HepG2 (cell line): ENCODE data around the gene CYP2A6. TPM values are rescaled to one million over a fixed set of nuclear protein-coding genes. Genes with fewer than 3 reads are reported as not detected.
"Not testable (repeated sequence)": the region's sequence is repeated elsewhere in the genome, so short reads cannot be mapped to it uniquely, and the experiment has no call there.

Source experiments
- ATAC-seq: fragments of 200-7000 bp; cut with Tn5 transposase; 3 replicates; pipeline ENCODE4 v1.9.1; 2020; ENCODE audit warnings: mild to moderate bottlenecking, moderate library complexity
- BruUV-seq: library from RNA; stranded (reverse); fragments of 400-500 nt; replicated peaks from 2 replicates; lab custom pipeline; 2021; lab: Mats Ljungman, UMichigan
- CTCF ChIA-PET: fragments of 300-600 bp; formaldehyde crosslinking; extraction: SDS; loops from one replicate; lab custom pipeline; 2021; ENCODE audit warnings: low total read pairs, inconsistent platforms, low intra/inter-chr PET ratio; lab: Yijun Ruan, JAX
- POLR2A ChIA-PET: fragments of 350-600 bp; sonication (Branson Sonifier 250); formaldehyde crosslinking; loops from one replicate; lab custom pipeline; 2020; ENCODE audit warnings: antibody characterized with exemption, inconsistent platforms; lab: Yijun Ruan, JAX
- DNase-seq: peaks from one replicate; pipeline ENCODE4 v3.0.0-alpha.2; 2015; ENCODE audit warnings: low spot score
- FAIRE-seq: peaks from 3 replicates; lab custom pipeline; 2011; peaks lifted over from hg19 to GRCh38; lab: Jason Lieb, UNC
- H2AFZ ChIP-seq: one replicate; pipeline ENCODE4 v1.6.1; 2011; ENCODE audit warnings: low read length, inconsistent platforms
- H3K27ac ChIP-seq: fragments of 300-600 bp; 3 replicates; pipeline ENCODE4 v1.8.0; 2011; ENCODE audit warnings: mixed run types, mild to moderate bottlenecking, mixed read lengths, low read length, inconsistent platforms; ENCODE audit not compliant: insufficient read depth; ENCODE audit errors: extremely low read length
- H3K27me3 ChIP-seq, 2 experiments: fragments of 200-600 bp in 1 of 2; 2 replicates in 1 of 2; 3 replicates in 1 of 2; pipeline versions ENCODE4 v1.6.0 to v1.8.0; 2011; ENCODE audit warnings: low read length in 2 of 2, mild to moderate bottlenecking in 2 of 2, moderate library complexity in 2 of 2, inconsistent platforms in 1 of 2; ENCODE audit not compliant: insufficient read depth in 2 of 2, control insufficient read depth in 1 of 2
- H3K36me3 ChIP-seq, 2 experiments: fragments of 200-600 bp in 1 of 2; replicated peaks in 1 of 2; 2 replicates in 1 of 2; 3 replicates in 1 of 2; pipeline versions ENCODE4 v1.5.1 to v1.8.0; 2011; ENCODE audit warnings: low read length in 2 of 2, inconsistent platforms in 1 of 2; ENCODE audit not compliant: insufficient read depth in 2 of 2, control insufficient read depth in 1 of 2
- H3K4me1 ChIP-seq: 2 replicates; pipeline ENCODE4 v1.5.1; 2012; ENCODE audit warnings: low read length, inconsistent platforms; ENCODE audit not compliant: insufficient read depth
- H3K4me2 ChIP-seq: 2 replicates; pipeline ENCODE4 v1.6.0; 2011; ENCODE audit warnings: low read depth, low read length, inconsistent platforms
- H3K4me3 ChIP-seq, 3 experiments: fragments of 200-600 bp in 1 of 3; sonication (generic), shearing (Covaris generic) in 1 of 3; replicated peaks in 1 of 3; 2 replicates each; pipeline ENCODE4 v1.5.1; 2011 to 2016; ENCODE audit warnings: low read length in 3 of 3, inconsistent platforms in 2 of 3, low read depth in 2 of 3, mild to moderate bottlenecking in 2 of 3, control low read depth in 1 of 3, mixed read lengths in 1 of 3; ENCODE audit not compliant: insufficient read depth in 1 of 3
- H3K79me2 ChIP-seq: one replicate; pipeline ENCODE4 v1.6.1; 2011; ENCODE audit warnings: low read length, inconsistent platforms; ENCODE audit not compliant: insufficient read depth
- H3K9ac ChIP-seq: 2 replicates; pipeline ENCODE4 v1.6.0; 2011; ENCODE audit warnings: mild to moderate bottlenecking, low read depth, low read length, inconsistent platforms; ENCODE audit not compliant: insufficient read depth
- H3K9me3 ChIP-seq: 2 replicates; pipeline ENCODE4 v1.5.1; 2012; ENCODE audit warnings: mild to moderate bottlenecking, low read length
- H4K20me1 ChIP-seq: 2 replicates; pipeline ENCODE4 v1.6.0; 2011; ENCODE audit warnings: inconsistent platforms, mild to moderate bottlenecking, low read length, moderate library complexity; ENCODE audit not compliant: insufficient read depth
- ARNTL ChIP-seq: sonication (generic); formaldehyde crosslinking; IDR thresholded peaks from 2 replicates; pipeline ENCODE4 v1.4.0; 2020; ENCODE audit warnings: mild to moderate bottlenecking, missing genetic modification reagents
- CENPX ChIP-seq: sonication (generic); formaldehyde crosslinking; IDR thresholded peaks from 2 replicates; pipeline ENCODE4 v1.9.0; 2021; ENCODE audit warnings: mild to moderate bottlenecking, missing genetic modification reagents, moderate library complexity
- ESRRA ChIP-seq: sonication (generic); formaldehyde crosslinking; IDR thresholded peaks from 2 replicates; pipeline ENCODE4 v1.5.1; 2020; ENCODE audit warnings: mild to moderate bottlenecking, low read depth, missing genetic modification reagents
- HDAC2 ChIP-seq: sonication (generic); formaldehyde crosslinking; IDR thresholded peaks from 2 replicates; pipeline ENCODE4 v1.4.0; 2020; ENCODE audit warnings: missing genetic modification reagents
- KLF16 ChIP-seq, 2 experiments: sonication (generic) in 1 of 2; formaldehyde crosslinking in 1 of 2; IDR thresholded peaks; 2 replicates each; pipeline versions ENCODE4 v1.6.1 to v1.8.0; 2016 to 2023; ENCODE audit warnings: missing genetic modification reagents in 2 of 2, missing compliant biosample characterization in 1 of 2
- KLF6 ChIP-seq: IDR thresholded peaks from 2 replicates; pipeline ENCODE4 v1.8.0; 2016; ENCODE audit warnings: missing biosample characterization, missing genetic modification reagents
- MBD4 ChIP-seq: IDR thresholded peaks from 2 replicates; pipeline ENCODE4 v1.6.1; 2012; ENCODE audit warnings: low read length, inconsistent platforms, borderline replicate concordance
- PAWR ChIP-seq: sonication (generic); formaldehyde crosslinking; IDR thresholded peaks from 2 replicates; pipeline ENCODE4 v1.4.0; 2020; ENCODE audit warnings: missing genetic modification reagents, mild to moderate bottlenecking, borderline replicate concordance
- ZNF333 ChIP-seq: sonication (generic); formaldehyde crosslinking; IDR thresholded peaks from 2 replicates; pipeline ENCODE4 v1.4.0; 2020; ENCODE audit warnings: mild to moderate bottlenecking, missing genetic modification reagents, borderline replicate concordance
- ZNF337 ChIP-seq: sonication (generic); formaldehyde crosslinking; IDR thresholded peaks from 2 replicates; pipeline ENCODE4 v1.5.1; 2020; ENCODE audit warnings: missing genetic modification reagents, low read depth, mild to moderate bottlenecking, borderline replicate concordance
- ZNF557 ChIP-seq: sonication (generic); formaldehyde crosslinking; IDR thresholded peaks from 2 replicates; pipeline ENCODE4 v1.4.0; 2020; ENCODE audit warnings: missing genetic modification reagents
- WGBS: methylation state at CpG from one replicate; pipeline ENCODE4 v1.1.6; 2017; ENCODE audit warnings: low lambda C conversion rate; 5-methylcytosine and 5-hydroxymethylcytosine counted together
- in situ Hi-C: cut with HindIII; loops from 2 replicates; pipeline ENCODE4 v1.10.0; 2017; ENCODE audit warnings: low pct_unique_long_range_greater_than_20kb; ENCODE audit not compliant: extremely low pct_ligation_motif_present
- intact Hi-C: fragments of 100-400 bp; cut with micrococcal nuclease; formaldehyde crosslinking; loops from one replicate; pipeline ENCODE4 v1.10.0; 2022; ENCODE audit not compliant: unreplicated experiment
- polyA plus RNA-seq, 8 experiments: library from polyadenylated mRNA; depleted of rRNA in 3 of 8; stranded (reverse) in 7 of 8; unstranded in 1 of 8; fragments of >200 nt; fragmentation: Illumina TruSeq in 4 of 8; extraction: Trizol in 4 of 8; gene quantifications; 2 replicates each; pipeline versions ENCODE4 v1.2.1 to v1.2.3, GENCODE V29; 2011 to 2016; ENCODE audit warnings: low read depth in 4 of 8, missing spikeins in 1 of 8, mixed read lengths in 1 of 8; ENCODE audit not compliant: insufficient read depth in 1 of 8
- total RNA-seq, 5 experiments: library from RNA; depleted of rRNA; stranded (reverse); fragments of >200 nt; fragmentation: Illumina TruSeq; extraction: Trizol; gene quantifications; 2 replicates each; pipeline ENCODE4 v1.2.3, GENCODE V29; 2016; ENCODE audit warnings: low read depth in 1 of 5
- TF ChIP-seq, protein P1 (sequence below): sonication (generic); formaldehyde crosslinking; IDR thresholded peaks from 2 replicates; pipeline ENCODE4 v1.5.0; 2020; ENCODE audit warnings: missing genetic modification reagents
- TF ChIP-seq, protein P2 (sequence below): sonication (generic); formaldehyde crosslinking; IDR thresholded peaks from 2 replicates; pipeline ENCODE4 v1.4.0; 2020; ENCODE audit warnings: missing genetic modification reagents, borderline replicate concordance

Gene CYP2A6
- total and polyA plus RNA-seq, 2 of the 13 experiments (the other 11 are each of a cell fraction or from before 2014, with no cell fraction given) = not detected

DNA sequence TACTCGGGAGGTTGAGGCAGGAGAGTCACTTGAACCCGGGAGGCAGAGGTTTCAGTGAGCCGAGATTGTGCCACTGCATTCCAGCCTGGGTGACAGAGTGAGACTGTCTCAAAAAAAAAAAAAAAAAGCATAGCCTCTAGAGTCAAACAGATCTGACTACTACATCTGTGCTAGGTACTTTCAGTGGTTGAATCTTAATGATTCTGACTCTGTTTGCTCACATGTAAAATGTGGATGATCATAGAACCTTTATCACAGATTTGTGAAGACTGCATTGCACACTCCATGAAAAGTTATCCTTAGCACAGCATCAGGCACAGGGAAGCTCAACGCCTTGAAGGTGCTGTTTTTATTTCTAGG lies 17.8 kb downstream of the CYP2A6 start:
- H3K4me3 ChIP-seq = not testable (repeated sequence)

DNA sequence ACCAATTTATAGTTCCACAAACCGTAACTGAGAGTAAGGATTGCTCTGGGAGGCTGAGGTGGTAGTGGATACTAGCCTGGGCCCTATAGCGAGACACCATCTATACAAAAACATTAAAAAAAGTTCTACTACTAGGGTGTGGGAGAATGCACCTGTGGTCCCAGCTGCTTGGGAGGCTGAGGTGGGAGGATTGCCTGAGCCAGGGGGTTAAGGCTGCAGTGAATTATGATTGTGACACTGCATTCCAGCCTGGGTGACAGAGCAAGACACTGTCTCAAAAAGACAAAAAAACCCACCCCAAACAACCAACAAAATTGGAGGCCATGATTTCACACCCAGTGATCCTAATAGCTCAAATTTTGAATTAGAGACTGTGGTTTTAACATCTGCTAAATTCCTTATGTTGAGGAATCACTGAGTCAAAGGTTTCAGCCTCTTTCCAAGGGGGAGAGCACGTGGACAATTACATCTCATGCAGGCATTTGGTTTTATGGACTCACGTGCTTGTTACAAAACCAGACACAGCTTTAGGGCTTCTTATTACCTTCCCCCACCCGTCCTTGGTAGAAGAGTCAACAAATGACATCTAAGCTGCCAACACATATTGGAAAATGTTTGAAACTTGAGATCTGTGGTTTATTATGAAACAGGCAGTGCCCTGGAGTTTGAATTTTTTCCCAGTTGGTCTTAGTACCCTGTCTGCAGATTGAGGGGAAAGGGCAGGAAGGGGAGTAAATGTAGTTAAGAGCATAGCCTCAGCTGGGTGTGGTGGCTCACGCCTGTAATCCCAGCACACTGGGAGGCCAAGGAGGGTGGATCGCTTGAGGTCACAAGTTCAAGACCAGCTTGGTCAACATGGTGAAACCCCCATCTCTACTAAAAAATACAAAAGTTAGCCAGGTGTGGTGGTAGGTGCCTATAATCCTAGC lies 18.5 kb downstream of the CYP2A6 start:
- POLR2A ChIA-PET = interaction anchor here (0.9 to 1.4 kb wide), 4 partner anchors 9 to 228 kb away, joined by 3 to 6 read pairs (median 4); partner anchors contain the start of gene RAB4B
- Histone ChIP-seq H3K4me2 (no peak overlapping the region), H4K20me1 (no peaks in the 10 kb centered on the region), H3K36me3 (no peaks in the 10 kb centered on the region), H3K4me1 (peaks cover 19% of the 10 kb centered on the region), H3K4me3 (no peak overlapping the region), H3K27ac (peak overlapping the region; percentile 60), H3K79me2 (no peaks in the 10 kb centered on the region), H2AFZ (no peak overlapping the region), H3K27me3 (no peaks in the 10 kb centered on the region), H3K9me3 (no peaks in the 10 kb centered on the region), H3K9ac (no peak overlapping the region)
- FAIRE-seq (peak; percentile 92), ATAC-seq (peak; percentile 88), DNase-seq (peak; percentile 96)
- WGBS = 30% methylated on average over 7 of the region's 7 CpGs
- intact Hi-C loops = no loop called here
- CTCF ChIA-PET = no interaction called here
- TSS peak; percentile 92 for BruUV-seq
- in situ Hi-C loops = no loop called here
- TF ChIP-seq ZNF333 (CRISPR knock-in tag) (no peak), KLF6 (CRISPR knock-in tag) (peak; percentile 72), ZNF337 (no peak), PAWR (CRISPR knock-in tag) (no peak), ZNF557 (CRISPR knock-in tag) (peak; percentile 65; the same call in 1 of the 2 replicates), CENPX (CRISPR knock-in tag) (no peak), ARNTL (CRISPR knock-in tag) (peak; percentile 99), MBD4 (no peak), ESRRA (no peak), HDAC2 (peak; percentile 77), KLF16 (CRISPR knock-in tag; IDR thresholded peaks at IDR 0.05) (peak in 1 of 2 experiments; percentile 87; a peak in 2 of 4 replicates)
- TF ChIP-seq, protein P1, sequence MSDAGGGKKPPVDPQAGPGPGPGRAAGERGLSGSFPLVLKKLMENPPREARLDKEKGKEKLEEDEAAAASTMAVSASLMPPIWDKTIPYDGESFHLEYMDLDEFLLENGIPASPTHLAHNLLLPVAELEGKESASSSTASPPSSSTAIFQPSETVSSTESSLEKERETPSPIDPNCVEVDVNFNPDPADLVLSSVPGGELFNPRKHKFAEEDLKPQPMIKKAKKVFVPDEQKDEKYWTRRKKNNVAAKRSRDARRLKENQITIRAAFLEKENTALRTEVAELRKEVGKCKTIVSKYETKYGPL (CRISPR knock-in tag) = peak; percentile 93
- TF ChIP-seq, protein P2, sequence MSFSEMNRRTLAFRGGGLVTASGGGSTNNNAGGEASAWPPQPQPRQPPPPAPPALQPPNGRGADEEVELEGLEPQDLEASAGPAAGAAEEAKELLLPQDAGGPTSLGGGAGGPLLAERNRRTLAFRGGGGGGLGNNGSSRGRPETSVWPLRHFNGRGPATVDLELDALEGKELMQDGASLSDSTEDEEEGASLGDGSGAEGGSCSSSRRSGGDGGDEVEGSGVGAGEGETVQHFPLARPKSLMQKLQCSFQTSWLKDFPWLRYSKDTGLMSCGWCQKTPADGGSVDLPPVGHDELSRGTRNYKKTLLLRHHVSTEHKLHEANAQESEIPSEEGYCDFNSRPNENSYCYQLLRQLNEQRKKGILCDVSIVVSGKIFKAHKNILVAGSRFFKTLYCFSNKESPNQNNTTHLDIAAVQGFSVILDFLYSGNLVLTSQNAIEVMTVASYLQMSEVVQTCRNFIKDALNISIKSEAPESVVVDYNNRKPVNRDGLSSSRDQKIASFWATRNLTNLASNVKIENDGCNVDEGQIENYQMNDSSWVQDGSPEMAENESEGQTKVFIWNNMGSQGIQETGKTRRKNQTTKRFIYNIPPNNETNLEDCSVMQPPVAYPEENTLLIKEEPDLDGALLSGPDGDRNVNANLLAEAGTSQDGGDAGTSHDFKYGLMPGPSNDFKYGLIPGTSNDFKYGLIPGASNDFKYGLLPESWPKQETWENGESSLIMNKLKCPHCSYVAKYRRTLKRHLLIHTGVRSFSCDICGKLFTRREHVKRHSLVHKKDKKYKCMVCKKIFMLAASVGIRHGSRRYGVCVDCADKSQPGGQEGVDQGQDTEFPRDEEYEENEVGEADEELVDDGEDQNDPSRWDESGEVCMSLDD (CRISPR knock-in tag) = no peak

More for the DNA sequence above, 17.8 kb downstream of the CYP2A6 start:
- H3K9ac ChIP-seq, DNase-seq, H3K36me3 ChIP-seq, H3K79me2 ChIP-seq, H3K27me3 ChIP-seq, H4K20me1 ChIP-seq, H3K9me3 ChIP-seq, FAIRE-seq, ATAC-seq, in situ Hi-C loops, H2AFZ ChIP-seq, intact Hi-C loops, H3K4me2 ChIP-seq, CTCF ChIA-PET: not testable (repeated sequence)
- WGBS = 30% methylated on average over 4 of the region's 4 CpGs
- Histone ChIP-seq H3K27ac (peak overlapping the region; percentile 11), H3K4me1 (peaks cover 19% of the 10 kb centered on the region)
- BruUV-seq = TSS peak; percentile 42
- POLR2A ChIA-PET = interaction anchor here (0.9 to 1.4 kb wide), 4 partner anchors 9 to 229 kb away, joined by 3 to 6 read pairs (median 4); partner anchors contain the start of gene RAB4B
